Cardiac fibroblast (primary cell): ENCODE results near the gene ATRAID.
A peak's percentile ranks its signal among the peaks of the same experiment; 100 is the strongest.

Source experiments
- DNase-seq, 2 donors: peaks; one replicate each; pipeline versions ENCODE4 v3.0.0 to v3.0.0-alpha.2; 2010; ENCODE audit warnings: low read depth in 2 of 2
- H3K4me3 ChIP-seq, 2 donors: replicated peaks in 1 of 2; 1 replicate in 1 of 2; 2 replicates in 1 of 2; pipeline ENCODE4 v1.5.1; 2011; ENCODE audit warnings: low read depth in 2 of 2, low read length in 2 of 2, mild to moderate bottlenecking in 2 of 2, moderate library complexity in 1 of 2
- CTCF ChIP-seq: IDR thresholded peaks from one replicate; pipeline ENCODE4 v1.5.1; 2011; ENCODE audit warnings: low read depth, mild to moderate bottlenecking, low read length, inconsistent platforms

The ATRAID gene

GRCh38 chr2:27216416-27217137 is 4.7 kb downstream of the ATRAID start:
- no peak for DNase-seq
- TF ChIP-seq CTCF = no peak
- H3K4me3 ChIP-seq = peak overlapping the region; percentile 21 to 91

- peak within 1 kb of the TSS; percentile 86 to 91 for H3K4me3 ChIP-seq
- peak; percentile 12 for TF ChIP-seq CTCF
- DNase-seq = peak; percentile 84 to 89
These were observed 5.6 kb downstream of the ATRAID start, which contains the start of gene CAD for GRCh38 chr2:27217173-27218121. CAD (plus strand) TSS chr2:27217369; CDS start chr2:27217552, 183 bp downstream.

- DNase-seq = no peak
- no peak for TF ChIP-seq CTCF
- no peak overlapping the region for H3K4me3 ChIP-seq
These were observed 6.8 kb downstream of the ATRAID start for GRCh38 chr2:27218614-27219013.

GRCh38 chr2:27219091-27219490 is 7.2 kb downstream of the ATRAID start:
- no peak for DNase-seq
- H3K4me3 ChIP-seq = no peak overlapping the region
- no peak for TF ChIP-seq CTCF

- H3K4me3 ChIP-seq = no peak overlapping the region
- DNase-seq = no peak
- no peak for TF ChIP-seq CTCF
These were observed 8.2 kb downstream of the ATRAID start for GRCh38 chr2:27220091-27220490.

GRCh38 chr2:27221166-27221565 is 9.3 kb downstream of the ATRAID start:
- no peak for TF ChIP-seq CTCF
- no peak for DNase-seq
- no peak overlapping the region for H3K4me3 ChIP-seq
